T follicular helper cell (primary cell): ENCODE results near the gene TYRP1.

ENCODE experiments used
- DNase-seq: peaks from one replicate; pipeline ENCODE4 v3.0.0-alpha.2; 2020; ENCODE audit warnings: low read depth

TYRP1 gene

DNA sequence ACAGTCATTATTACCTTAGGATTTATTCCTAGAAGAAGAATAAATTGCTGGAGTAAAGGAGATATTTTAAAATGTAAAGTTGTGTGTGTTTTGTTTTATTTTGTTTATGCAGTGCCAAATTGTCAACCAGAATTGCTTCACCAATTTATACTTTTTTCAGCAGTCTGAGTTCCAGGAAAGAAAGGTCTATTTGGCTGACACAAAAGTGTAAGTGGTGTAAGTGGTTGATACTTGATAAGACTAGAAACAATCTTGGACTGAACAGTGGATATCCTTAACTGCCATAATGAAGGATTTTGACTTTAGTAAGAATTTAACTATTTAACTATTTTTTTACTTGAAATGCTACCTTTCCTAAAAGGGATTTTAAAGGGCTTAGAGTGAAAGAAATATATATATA is 37.7 kb downstream of the TYRP1 start:
- DNase-seq = no peak

DNA sequence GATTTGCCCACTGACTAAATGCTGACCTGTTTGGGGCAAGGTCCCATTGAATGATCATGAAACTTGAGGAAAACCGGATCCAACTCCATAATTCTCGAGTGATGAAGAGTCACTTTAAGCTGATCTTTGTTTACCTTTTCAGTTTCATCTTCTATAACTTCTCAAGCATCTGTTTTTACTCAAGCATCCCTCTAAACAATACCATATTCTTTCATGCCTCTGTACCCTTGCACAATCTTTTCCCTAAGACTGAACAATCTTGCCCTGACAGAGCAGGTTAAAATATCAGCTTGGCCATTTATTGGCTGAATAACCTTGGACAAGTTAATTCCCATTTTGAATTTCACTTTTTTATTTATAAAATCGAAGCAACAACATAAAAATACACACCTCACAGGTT is 39.8 kb downstream of the TYRP1 start:
- DNase-seq = no peak

DNA sequence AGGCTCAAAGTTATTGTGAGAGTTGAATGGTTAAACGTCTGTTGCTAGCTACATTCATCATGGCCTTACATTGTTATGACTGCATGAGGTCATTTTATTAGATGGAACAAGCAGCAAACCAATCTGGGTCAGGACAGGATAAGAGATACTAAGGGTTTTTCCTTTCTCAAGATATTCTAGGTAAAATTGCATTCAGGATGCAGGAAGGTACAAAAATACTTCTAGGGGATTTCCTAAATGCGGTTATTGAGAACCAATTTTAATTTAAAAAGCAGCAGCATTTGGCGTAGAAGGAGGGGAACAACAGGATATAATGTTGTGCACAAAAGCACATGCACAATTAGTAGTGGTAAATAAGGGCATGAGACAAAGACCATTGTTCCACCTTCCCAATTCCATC is 42.5 kb downstream of the TYRP1 start:
- no peak for DNase-seq

DNA sequence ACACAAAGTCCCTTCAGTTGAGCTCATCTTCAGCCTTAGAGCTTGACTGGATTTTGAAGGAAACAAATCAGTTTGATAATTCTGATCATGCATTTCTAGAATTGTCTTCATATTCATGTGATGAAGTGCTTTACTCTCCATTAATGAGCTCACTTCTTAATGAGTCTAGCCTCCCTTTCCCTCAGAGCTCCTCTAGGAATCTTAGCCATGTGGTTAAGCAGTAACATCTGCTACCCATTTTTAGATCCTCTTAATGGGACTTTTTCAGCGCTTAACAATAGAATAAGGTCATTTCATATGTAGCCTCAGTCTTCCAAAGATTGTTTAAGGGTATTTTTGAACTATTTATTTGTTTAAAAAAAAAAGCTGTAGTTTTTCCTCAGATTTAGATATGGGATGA is 44.7 kb downstream of the TYRP1 start:
- no peak for DNase-seq

DNA sequence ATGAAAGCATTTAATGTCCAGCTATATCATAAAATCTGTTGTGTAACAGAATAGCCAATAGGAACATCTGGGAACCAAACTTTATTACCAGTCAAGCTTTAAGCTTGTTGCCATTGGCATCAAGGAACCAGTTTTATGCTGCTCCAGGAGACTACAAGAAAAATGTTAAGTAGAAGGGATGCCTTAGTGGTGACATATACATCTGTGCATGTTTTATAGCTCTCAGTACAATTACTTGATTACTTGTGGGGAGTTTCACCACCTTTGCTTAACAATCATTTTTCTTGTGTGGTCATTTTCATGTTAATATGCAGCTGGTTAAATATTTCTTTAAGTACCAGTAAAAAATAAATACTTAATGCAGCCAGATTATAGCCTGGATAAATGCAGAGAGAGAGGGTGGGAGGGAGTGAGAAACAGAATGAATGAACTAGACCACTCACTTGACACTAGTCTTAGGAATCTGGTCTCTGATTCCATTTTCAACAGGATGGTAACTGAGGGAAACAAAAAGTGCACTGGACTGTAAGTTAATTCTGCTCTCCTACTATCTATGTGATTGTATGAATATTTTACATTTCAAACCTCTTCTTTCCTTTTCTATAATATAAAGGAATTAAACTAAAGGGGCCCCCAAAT is 45.9 kb downstream of the TYRP1 start:
- DNase-seq = no peak

DNA sequence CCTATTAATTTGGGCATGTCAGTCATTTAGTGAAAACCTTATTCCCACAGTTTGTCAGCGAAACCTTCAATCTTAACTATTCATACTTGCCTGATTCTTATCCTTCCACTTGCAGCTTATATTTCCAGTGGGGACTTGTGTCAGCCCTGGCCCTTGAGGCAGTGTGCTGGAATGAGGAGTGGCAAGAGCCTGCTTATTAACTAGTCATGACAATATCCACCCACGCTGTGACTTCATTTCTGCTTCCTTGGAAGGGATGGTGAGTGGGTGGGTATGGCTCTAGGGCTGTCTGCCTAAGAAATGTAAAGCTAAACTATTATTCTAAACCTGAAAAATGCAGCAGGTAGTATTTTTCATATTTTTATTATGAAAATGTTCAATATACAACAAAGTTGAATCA is 47.7 kb downstream of the TYRP1 start:
- DNase-seq = no peak

DNA sequence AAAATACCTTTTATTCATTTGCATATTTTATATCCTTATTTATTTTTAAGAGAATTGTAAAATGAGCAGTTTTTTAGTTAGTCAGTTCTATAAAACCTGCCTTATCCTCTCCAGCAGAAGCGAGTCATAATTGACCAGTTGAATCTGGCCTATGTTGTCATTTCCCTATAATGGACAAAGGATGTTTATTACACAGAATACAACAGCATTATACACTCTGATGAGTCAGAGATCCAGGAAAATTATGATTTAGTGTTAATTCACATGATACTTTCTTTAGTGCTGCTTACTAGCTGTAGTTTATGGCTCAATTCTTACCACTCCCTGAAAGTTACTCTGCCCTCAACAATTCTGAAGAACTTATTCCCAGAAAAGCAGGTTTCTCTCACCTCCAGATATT is 54.8 kb downstream of the TYRP1 start:
- no peak for DNase-seq

DNA sequence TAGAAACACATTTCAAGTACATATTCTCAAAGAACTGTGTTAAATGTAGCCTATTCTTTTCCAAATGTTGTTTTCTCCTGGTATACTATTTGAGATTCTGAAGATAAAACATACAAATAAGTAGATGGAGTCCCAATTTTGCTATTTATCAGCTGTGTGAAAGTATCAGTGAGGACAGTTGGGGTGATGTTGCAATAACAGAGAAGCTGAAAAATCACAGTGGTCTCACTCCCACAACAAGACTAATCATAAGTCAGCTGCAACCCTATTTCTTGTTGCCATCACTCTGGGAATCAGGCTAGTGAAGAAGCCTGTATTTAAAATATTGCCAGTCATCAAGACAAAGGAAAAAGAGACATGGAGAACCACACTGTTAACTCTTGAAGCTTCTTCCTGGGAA is 55.8 kb downstream of the TYRP1 start:
- DNase-seq = no peak

DNA sequence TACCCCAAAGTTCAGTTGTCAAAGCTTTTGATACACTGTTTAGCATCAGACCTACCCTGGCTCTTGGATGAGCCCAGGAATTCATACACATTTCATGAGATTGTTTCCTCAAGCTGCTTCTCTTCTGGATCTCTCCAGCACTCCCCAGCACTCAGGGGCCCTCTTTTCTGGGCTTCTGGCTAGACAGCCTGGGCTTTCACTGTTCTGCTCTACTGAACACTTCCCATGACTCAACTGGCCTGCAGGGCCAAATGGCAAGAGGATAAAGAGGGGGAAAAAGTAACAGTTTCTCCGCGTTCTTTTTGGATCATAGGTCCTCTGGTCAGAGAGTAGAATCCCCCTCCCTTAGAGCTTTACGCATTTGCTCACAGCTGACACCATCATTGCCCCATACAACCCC is 60.7 kb downstream of the TYRP1 start:
- DNase-seq = no peak

DNA sequence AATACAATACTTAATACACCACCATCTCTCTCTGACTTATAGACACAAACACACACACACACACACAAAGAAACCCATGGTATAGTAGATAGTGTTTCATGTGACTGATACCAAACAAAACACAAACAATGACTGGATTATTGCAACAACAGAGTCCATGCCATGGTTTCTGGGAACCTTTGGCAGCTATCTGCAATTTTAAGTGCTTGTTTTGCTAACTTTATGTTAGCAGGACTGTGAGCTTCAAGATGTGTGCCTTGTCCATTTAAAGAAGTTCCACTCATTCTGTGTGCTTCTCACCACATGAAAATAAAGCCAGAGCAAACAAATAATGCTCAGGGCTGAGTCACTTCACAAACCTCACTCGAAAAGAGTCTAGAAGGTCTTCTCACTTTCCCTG is 66.6 kb downstream of the TYRP1 start:
- DNase-seq = no peak
